Naive B cell (primary cell): Measurements from ENCODE around the gene KRTAP1-1. TPM values are rescaled to one million over a fixed set of nuclear protein-coding genes. Genes with fewer than 3 reads are reported as not detected.
A peak's percentile ranks its signal among the peaks of the same experiment; 100 is the strongest.
"Not testable (repeated sequence)": the region's sequence is repeated elsewhere in the genome, so short reads cannot be mapped to it uniquely, and the experiment has no call there.

Source experiments
- ATAC-seq, 2 donors: fragments of 150-1000 bp; cut with Tn5 transposase; 2 replicates each; pipeline ENCODE4 v1.10.0; 2021; ENCODE audit warnings: low read depth in 2 of 2, mild to moderate bottlenecking in 2 of 2, moderate library complexity in 2 of 2
- DNase-seq: peaks from one replicate; pipeline ENCODE4 v3.0.0; 2022
- H3K27ac Mint-ChIP-seq, 6 donors: one replicate each; pipeline ENCODE4 v1.8.0; 2020 to 2022; ENCODE audit warnings: mild to moderate bottlenecking in 6 of 6, mixed read lengths in 6 of 6, moderate library complexity in 5 of 6, inconsistent platforms in 2 of 6
- H3K27me3 Mint-ChIP-seq, 3 donors: one replicate each; pipeline ENCODE4 v1.8.0; 2021 to 2022; ENCODE audit warnings: mixed read lengths in 3 of 3, mild to moderate bottlenecking in 1 of 3
- H3K36me3 Mint-ChIP-seq, 2 donors: one replicate each; pipeline ENCODE4 v1.8.0; 2020 to 2022; ENCODE audit warnings: mixed read lengths in 2 of 2, inconsistent platforms in 1 of 2, mild to moderate bottlenecking in 1 of 2
- H3K4me1 Mint-ChIP-seq, 3 donors: one replicate each; pipeline ENCODE4 v1.8.0; 2020 to 2022; ENCODE audit warnings: mixed read lengths in 3 of 3, inconsistent platforms in 1 of 3, mild to moderate bottlenecking in 1 of 3, moderate library complexity in 1 of 3
- H3K4me3 Mint-ChIP-seq, 8 donors: one replicate each; pipeline ENCODE4 v1.8.0; 2020 to 2022; ENCODE audit warnings: mild to moderate bottlenecking in 8 of 8, mixed read lengths in 8 of 8, moderate library complexity in 8 of 8, inconsistent platforms in 2 of 8
- H3K9me3 Mint-ChIP-seq, 7 donors: one replicate each; pipeline ENCODE4 v1.8.0; 2020 to 2022; ENCODE audit warnings: mixed read lengths in 7 of 7, mild to moderate bottlenecking in 5 of 7, inconsistent platforms in 2 of 7, moderate library complexity in 1 of 7
- polyA plus RNA-seq, 6 donors: library from polyadenylated mRNA; unstranded; fragments of 300-500 nt; fragmentation: Illumina TruSeq; gene quantifications; one replicate each; pipeline ENCODE4 v1.2.3, GENCODE V29; 2021; ENCODE audit warnings: low read depth in 6 of 6

KRTAP1-1 gene
- polyA plus RNA-seq: not detected

- ATAC-seq, H3K4me1 Mint-ChIP-seq, H3K27ac Mint-ChIP-seq, H3K4me3 Mint-ChIP-seq, DNase-seq: not testable (repeated sequence)
- H3K27me3 Mint-ChIP-seq: peaks cover 12 to 35% (median 17%) of the 10 kb centered on the region in 3 donors
- H3K9me3 Mint-ChIP-seq: peaks cover 5 to 24% (median 14%) of the 10 kb centered on the region in 7 donors
- H3K36me3 Mint-ChIP-seq: peaks cover 0 to 11% of the 10 kb centered on the region in 2 donors
These were observed at the start of gene KRTAP1-1 for GRCh38 chr17:41040783-41041571. Gene KRTAP1-1, minus strand, starts transcription at chr17:41041450. Its CDS starts 53 bp downstream, at chr17:41041397.

GRCh38 chr17:41088760-41089352 is 47.6 kb upstream of the KRTAP1-1 start:
- H3K4me1 Mint-ChIP-seq, DNase-seq, H3K27ac Mint-ChIP-seq, H3K27me3 Mint-ChIP-seq, H3K9me3 Mint-ChIP-seq, H3K4me3 Mint-ChIP-seq, H3K36me3 Mint-ChIP-seq: not testable (repeated sequence)
- ATAC-seq: peak; percentile 46 to 75

GRCh38 chr17:41084100-41084856 is 43.0 kb upstream of the KRTAP1-1 start, which contains the start of gene KRTAP4-7:
Gene KRTAP4-7, plus strand, starts transcription at chr17:41084150. Its CDS starts 57 bp downstream, at chr17:41084207.
- H3K4me1 Mint-ChIP-seq, H3K36me3 Mint-ChIP-seq, H3K27ac Mint-ChIP-seq, DNase-seq, H3K9me3 Mint-ChIP-seq, ATAC-seq: not testable (repeated sequence)
- peak within 1 kb of the TSS in 1 of 8 donors; percentile 78 for H3K4me3 Mint-ChIP-seq
- H3K27me3 Mint-ChIP-seq: peaks cover 8 to 15% (median 14%) of the 10 kb centered on the region in 3 donors

- H3K9me3 Mint-ChIP-seq, H3K4me1 Mint-ChIP-seq, H3K36me3 Mint-ChIP-seq, DNase-seq, H3K4me3 Mint-ChIP-seq, H3K27ac Mint-ChIP-seq, ATAC-seq: not testable (repeated sequence)
- H3K27me3 Mint-ChIP-seq: peaks cover 8 to 22% (median 15%) of the 10 kb centered on the region in 3 donors
These were observed 42.2 kb upstream of the KRTAP1-1 start for GRCh38 chr17:41083427-41083826.

- Mint-ChIP-seq H3K4me3 (no peak overlapping the region), H3K4me1 (no peaks in the 10 kb centered on the region), H3K9me3 (no peaks in the 10 kb centered on the region), H3K36me3 (no peaks in the 10 kb centered on the region), H3K27me3 (peaks cover 9 to 26% (median 15%) of the 10 kb centered on the region in 3 donors), H3K27ac (no peak overlapping the region)
- DNase-seq: no peak
- no peak for ATAC-seq
These were observed 41.4 kb upstream of the KRTAP1-1 start for GRCh38 chr17:41082626-41083025.

- Mint-ChIP-seq H3K4me1 (peaks cover 0 to 7% (median 2%) of the 10 kb centered on the region in 3 donors), H3K36me3 (peaks cover 0 to 9% of the 10 kb centered on the region in 2 donors), H3K4me3 (no peak overlapping the region), H3K9me3 (peaks cover 0 to 8% (median 0%) of the 10 kb centered on the region in 7 donors), H3K27ac (peak overlapping the region in 1 of 6 donors; percentile 20), H3K27me3 (peaks cover 17 to 38% (median 20%) of the 10 kb centered on the region in 3 donors)
- DNase-seq (no peak), ATAC-seq (no peak)
These were observed 35.5 kb upstream of the KRTAP1-1 start for GRCh38 chr17:41076788-41077187.

- Mint-ChIP-seq H3K36me3 (peaks cover 0 to 9% of the 10 kb centered on the region in 2 donors), H3K4me1 (peaks cover 0 to 7% (median 2%) of the 10 kb centered on the region in 3 donors), H3K27ac (no peak overlapping the region), H3K27me3 (peaks cover 12 to 30% (median 17%) of the 10 kb centered on the region in 3 donors), H3K9me3 (peaks cover 0 to 8% (median 0%) of the 10 kb centered on the region in 7 donors), H3K4me3 (no peak overlapping the region)
- ATAC-seq: no peak
- DNase-seq: no peak
These were observed 32.4 kb upstream of the KRTAP1-1 start for GRCh38 chr17:41073676-41074075.

GRCh38 chr17:41071606-41072360 is 30.5 kb upstream of the KRTAP1-1 start:
- ATAC-seq (no peak), DNase-seq (no peak)
- H3K4me3 Mint-ChIP-seq: no peak overlapping the region
- peaks cover 0 to 5% (median 0%) of the 10 kb centered on the region in 7 donors for H3K9me3 Mint-ChIP-seq
- H3K36me3 Mint-ChIP-seq: peaks cover 0 to 6% of the 10 kb centered on the region in 2 donors
- peak overlapping the region in 1 of 6 donors; percentile 94 for H3K27ac Mint-ChIP-seq
- H3K27me3 Mint-ChIP-seq: peaks cover 6 to 26% (median 11%) of the 10 kb centered on the region in 3 donors
- peaks cover 0 to 4% (median 2%) of the 10 kb centered on the region in 3 donors for H3K4me1 Mint-ChIP-seq

- H3K4me1 Mint-ChIP-seq: no peaks in the 10 kb centered on the region
- H3K9me3 Mint-ChIP-seq: peaks cover 0 to 5% (median 0%) of the 10 kb centered on the region in 7 donors
- H3K36me3 Mint-ChIP-seq: no peaks in the 10 kb centered on the region
- peak overlapping the region in 1 of 6 donors; percentile 44 for H3K27ac Mint-ChIP-seq
- DNase-seq (no peak), ATAC-seq (no peak)
- peaks cover 2 to 7% (median 3%) of the 10 kb centered on the region in 3 donors for H3K27me3 Mint-ChIP-seq
- H3K4me3 Mint-ChIP-seq: no peak overlapping the region
These were observed 27.8 kb upstream of the KRTAP1-1 start for GRCh38 chr17:41069031-41069430.

GRCh38 chr17:41067281-41067680 is 26.0 kb upstream of the KRTAP1-1 start:
- Mint-ChIP-seq H3K27ac (peak overlapping the region in 1 of 6 donors; percentile 35), H3K4me1 (no peaks in the 10 kb centered on the region), H3K4me3 (peak overlapping the region in 1 of 8 donors; percentile 16), H3K36me3 (no peaks in the 10 kb centered on the region), H3K27me3 (peaks cover 3 to 10% (median 5%) of the 10 kb centered on the region in 3 donors), H3K9me3 (peaks cover 0 to 5% (median 0%) of the 10 kb centered on the region in 7 donors)
- DNase-seq (no peak), ATAC-seq (no peak)

GRCh38 chr17:41065829-41066624 is 24.8 kb upstream of the KRTAP1-1 start, which contains the start of gene KRTAP2-4:
Gene KRTAP2-4, minus strand, starts transcription at chr17:41065879. Its CDS starts 34 bp downstream, at chr17:41065845.
- DNase-seq (no peak), ATAC-seq (no peak)
- Mint-ChIP-seq H3K27ac (no peak within 1 kb of the TSS), H3K27me3 (peaks cover 9 to 21% (median 10%) of the 10 kb centered on the region in 3 donors), H3K4me1 (no peaks in the 10 kb centered on the region), H3K4me3 (no peak within 1 kb of the TSS), H3K36me3 (no peaks in the 10 kb centered on the region), H3K9me3 (peaks cover 0 to 5% (median 0%) of the 10 kb centered on the region in 7 donors)
